ENCODE results near the gene KCTD2.
A peak's percentile ranks its signal among the peaks of the same experiment; 100 is the strongest.
"Not testable (repeated sequence)": the region's sequence is repeated elsewhere in the genome, so short reads cannot be mapped to it uniquely, and the experiment has no call there.

The KCTD2 gene, protein sequence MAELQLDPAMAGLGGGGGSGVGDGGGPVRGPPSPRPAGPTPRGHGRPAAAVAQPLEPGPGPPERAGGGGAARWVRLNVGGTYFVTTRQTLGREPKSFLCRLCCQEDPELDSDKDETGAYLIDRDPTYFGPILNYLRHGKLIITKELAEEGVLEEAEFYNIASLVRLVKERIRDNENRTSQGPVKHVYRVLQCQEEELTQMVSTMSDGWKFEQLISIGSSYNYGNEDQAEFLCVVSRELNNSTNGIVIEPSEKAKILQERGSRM

DNA sequence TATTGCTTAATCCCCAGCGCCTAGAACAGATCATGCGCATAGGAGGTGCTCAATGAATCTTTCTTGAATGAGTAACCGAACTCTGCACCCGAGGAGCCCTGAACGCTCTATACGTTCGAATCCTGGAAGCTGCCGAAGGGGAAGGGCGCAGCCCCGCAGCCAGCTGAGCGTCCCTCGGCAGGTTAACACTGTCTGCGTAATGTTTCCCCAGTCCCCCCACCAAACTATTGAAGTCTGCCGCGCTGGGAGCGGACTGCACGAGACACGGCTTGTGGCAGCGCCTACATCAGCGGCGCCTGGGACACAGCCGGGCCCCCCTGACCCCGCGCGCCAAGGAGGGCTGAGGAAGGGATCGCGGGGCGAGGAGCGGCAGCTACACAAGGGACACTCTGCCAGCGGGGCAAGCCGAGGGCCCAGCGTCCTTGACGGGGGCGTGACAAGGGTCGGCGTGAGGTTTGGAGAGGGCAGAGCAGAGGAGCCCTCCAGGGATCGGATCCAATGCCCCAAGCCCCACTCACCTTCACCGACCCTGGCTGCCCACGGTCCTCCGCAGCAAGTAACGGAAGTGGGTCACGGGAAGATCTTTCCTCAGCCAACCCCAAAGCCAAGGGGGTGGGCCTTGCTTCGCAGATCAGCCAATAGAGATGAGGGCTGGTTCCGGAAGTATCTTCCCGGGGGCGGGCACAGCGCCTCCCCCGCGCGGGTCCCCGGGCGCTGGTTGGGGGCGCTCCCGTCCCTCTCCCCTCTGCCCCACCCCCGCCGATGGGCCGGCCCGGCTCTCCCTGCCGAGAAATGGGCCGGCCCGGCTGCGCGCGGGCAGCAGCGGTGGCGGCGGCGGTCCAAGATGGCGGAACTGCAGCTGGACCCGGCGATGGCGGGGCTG is at the start of gene KCTD2, which contains the start of gene ATP5PD:
TSS of gene KCTD2 (plus strand) at position 819 of the 883 bp plus-strand sequence. CDS start at position 845, 26 bp downstream.
TSS of gene ATP5PD (minus strand) at position 563 of the 883 bp plus-strand sequence. CDS start 4,319 bp downstream, outside the sequence.
- H3K27ac ChIP-seq: peak within 1 kb of the TSS; percentile 81

GRCh38 chr17:74998783-74999182 is 48.2 kb upstream of the KCTD2 start:
- H3K27me3 ChIP-seq: no peaks in the 10 kb centered on the region
- H3K27ac ChIP-seq: peak overlapping the region; percentile 70
- peaks cover 17% of the 10 kb centered on the region for H3K4me1 ChIP-seq
- peak overlapping the region; percentile 39; the same call in 1 of the 2 replicates for H3K9ac ChIP-seq
- no peak overlapping the region for H3K4me3 ChIP-seq
- peaks cover 30% of the 10 kb centered on the region; the same call in 1 of the 2 replicates for H3K36me3 ChIP-seq
- H3K4me2 ChIP-seq: peak overlapping the region; percentile 70
- no peaks in the 10 kb centered on the region for H3K9me3 ChIP-seq
- TF ChIP-seq Cebpa-rat (IDR thresholded peaks at IDR 0.05): no peak
- H4K20me1 ChIP-seq: no peaks in the 10 kb centered on the region

More for the DNA sequence above, at the start of gene KCTD2, which contains the start of gene ATP5PD:
- H4K20me1 ChIP-seq: peaks cover 13% of the 10 kb centered on the region; the same call in 1 of the 2 replicates
- peak within 1 kb of the TSS; percentile 89 for H3K9ac ChIP-seq
- H3K4me1 ChIP-seq: peaks cover 27% of the 10 kb centered on the region
- peak; percentile 21; the same call in 1 of the 2 replicates for TF ChIP-seq Cebpa-rat (IDR thresholded peaks at IDR 0.05)
- peaks cover 28% of the 10 kb centered on the region for H3K36me3 ChIP-seq
- peak within 1 kb of the TSS; percentile 97 for H3K4me3 ChIP-seq
- H3K4me2 ChIP-seq: peak within 1 kb of the TSS; percentile 99
- no peaks in the 10 kb centered on the region for H3K27me3 ChIP-seq
- H3K9me3 ChIP-seq: no peaks in the 10 kb centered on the region

GRCh38 chr17:74999523-74999922 is 47.5 kb upstream of the KCTD2 start:
- H4K20me1 ChIP-seq: no peaks in the 10 kb centered on the region
- H3K9ac ChIP-seq: no peak overlapping the region
- peak overlapping the region; percentile 70; the same call in 1 of the 2 replicates for H3K4me2 ChIP-seq
- TF ChIP-seq Cebpa-rat (IDR thresholded peaks at IDR 0.05): 0 out of 2 replicates have a peak, but pooled peaks have one; percentile 32
- no peaks in the 10 kb centered on the region for H3K9me3 ChIP-seq
- H3K4me1 ChIP-seq: peaks cover 17% of the 10 kb centered on the region
- H3K27me3 ChIP-seq: no peaks in the 10 kb centered on the region
- H3K36me3 ChIP-seq: peaks cover 34% of the 10 kb centered on the region; the same call in 1 of the 2 replicates
- H3K4me3 ChIP-seq: no peak overlapping the region
- peak overlapping the region; percentile 70; the same call in 1 of the 2 replicates for H3K27ac ChIP-seq

DNA sequence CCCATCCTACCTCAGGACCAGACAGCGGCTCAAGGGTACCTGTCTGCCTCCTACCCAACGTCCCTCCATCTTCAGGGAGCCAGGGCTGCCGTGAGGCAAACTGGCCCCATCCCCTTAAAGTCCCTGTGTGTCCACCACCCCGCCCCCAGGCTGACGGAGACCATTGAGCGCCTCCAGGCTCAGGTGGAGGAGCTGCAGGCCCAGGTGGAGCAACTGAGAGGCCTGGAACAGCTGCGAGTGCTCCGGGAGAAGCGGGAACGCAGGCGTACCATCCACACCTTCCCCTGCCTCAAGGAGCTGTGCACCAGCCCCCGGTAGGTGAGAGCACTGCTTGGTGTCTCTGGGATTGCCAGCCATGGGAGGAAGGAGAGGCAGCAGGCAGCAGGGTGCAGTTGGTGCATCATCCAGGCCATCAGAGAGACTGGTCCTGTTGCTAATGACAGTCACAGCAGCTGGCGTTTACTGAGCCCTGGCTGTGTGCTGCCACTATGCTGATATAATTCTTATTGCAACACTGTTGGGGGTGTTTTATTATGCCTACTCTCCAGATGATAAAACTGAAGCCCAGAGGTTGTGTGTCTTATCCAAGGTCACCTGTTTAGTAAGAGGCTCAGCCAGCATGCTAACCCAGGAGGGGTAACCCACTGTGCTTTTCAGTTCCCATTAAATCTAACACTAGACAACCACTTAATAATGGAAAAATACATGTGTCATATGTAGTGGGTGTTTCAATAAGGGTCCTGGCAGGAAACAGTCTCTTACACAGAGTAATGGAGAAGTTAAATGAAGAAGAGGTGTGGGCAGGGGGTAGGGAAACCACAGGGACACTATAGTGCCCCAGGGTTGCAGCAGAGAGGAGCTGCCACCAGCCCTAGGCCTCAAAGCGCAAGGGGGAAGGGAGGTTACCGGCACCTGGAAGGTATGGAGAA is 44.8 kb upstream of the KCTD2 start:
- Histone ChIP-seq H3K9me3 (no peaks in the 10 kb centered on the region), H3K27me3 (no peaks in the 10 kb centered on the region), H4K20me1 (no peaks in the 10 kb centered on the region), H3K36me3 (peaks cover 34% of the 10 kb centered on the region; the same call in 1 of the 2 replicates), H3K4me3 (no peak overlapping the region), H3K4me1 (peaks cover 17% of the 10 kb centered on the region), H3K4me2 (no peak overlapping the region), H3K9ac (no peak overlapping the region), H3K27ac (no peak overlapping the region)
- no peak for TF ChIP-seq Cebpa-rat (IDR thresholded peaks at IDR 0.05)

- no peak overlapping the region for H3K27ac ChIP-seq
- no peaks in the 10 kb centered on the region for H3K9me3 ChIP-seq
- peaks cover 34% of the 10 kb centered on the region; the same call in 1 of the 2 replicates for H3K36me3 ChIP-seq
- no peak overlapping the region for H3K4me2 ChIP-seq
- no peaks in the 10 kb centered on the region for H4K20me1 ChIP-seq
- H3K9ac ChIP-seq: no peak overlapping the region
- no peak overlapping the region for H3K4me3 ChIP-seq
- no peak for TF ChIP-seq Cebpa-rat (IDR thresholded peaks at IDR 0.05)
- peaks cover 13% of the 10 kb centered on the region for H3K4me1 ChIP-seq
- no peaks in the 10 kb centered on the region for H3K27me3 ChIP-seq
Observed at GRCh38 chr17:75003070-75003956, 43.7 kb upstream of the KCTD2 start.

DNA sequence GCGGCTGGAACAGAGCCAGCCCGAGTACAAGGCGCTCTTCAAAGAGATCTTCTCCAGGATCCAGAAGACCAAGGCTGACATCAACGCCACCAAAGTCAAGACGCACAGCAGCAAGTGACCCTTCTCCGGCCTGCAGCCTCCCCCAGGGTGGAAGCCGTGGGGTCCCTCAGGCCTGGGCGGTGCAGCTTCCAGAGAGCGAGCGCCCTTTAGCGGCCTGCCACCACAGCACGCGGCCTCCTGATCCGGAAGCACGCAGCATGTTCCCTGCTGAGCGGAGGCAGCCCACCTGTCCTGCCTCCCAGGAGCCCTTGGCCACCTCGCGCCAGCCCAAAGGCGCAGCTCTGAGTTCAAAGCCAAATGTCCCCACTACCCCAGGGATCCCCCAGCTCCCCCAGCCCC is 43.1 kb upstream of the KCTD2 start:
- no peak overlapping the region for H3K4me2 ChIP-seq
- H3K36me3 ChIP-seq: peaks cover 34% of the 10 kb centered on the region; the same call in 1 of the 2 replicates
- no peaks in the 10 kb centered on the region for H3K27me3 ChIP-seq
- no peak overlapping the region for H3K4me3 ChIP-seq
- no peaks in the 10 kb centered on the region for H4K20me1 ChIP-seq
- no peak overlapping the region for H3K27ac ChIP-seq
- TF ChIP-seq Cebpa-rat (IDR thresholded peaks at IDR 0.05): no peak
- peaks cover 7% of the 10 kb centered on the region for H3K4me1 ChIP-seq
- no peaks in the 10 kb centered on the region for H3K9me3 ChIP-seq
- H3K9ac ChIP-seq: no peak overlapping the region

GRCh38 chr17:75004371-75004770 is 42.7 kb upstream of the KCTD2 start:
- no peaks in the 10 kb centered on the region for H4K20me1 ChIP-seq
- no peak for TF ChIP-seq Cebpa-rat (IDR thresholded peaks at IDR 0.05)
- H3K9ac ChIP-seq: no peak overlapping the region
- no peaks in the 10 kb centered on the region for H3K27me3 ChIP-seq
- H3K4me3 ChIP-seq: no peak overlapping the region
- H3K4me1 ChIP-seq: peaks cover 2% of the 10 kb centered on the region
- H3K36me3 ChIP-seq: peaks cover 34% of the 10 kb centered on the region; the same call in 1 of the 2 replicates
- H3K9me3 ChIP-seq: no peaks in the 10 kb centered on the region
- no peak overlapping the region for H3K4me2 ChIP-seq
- H3K27ac ChIP-seq: no peak overlapping the region

DNA sequence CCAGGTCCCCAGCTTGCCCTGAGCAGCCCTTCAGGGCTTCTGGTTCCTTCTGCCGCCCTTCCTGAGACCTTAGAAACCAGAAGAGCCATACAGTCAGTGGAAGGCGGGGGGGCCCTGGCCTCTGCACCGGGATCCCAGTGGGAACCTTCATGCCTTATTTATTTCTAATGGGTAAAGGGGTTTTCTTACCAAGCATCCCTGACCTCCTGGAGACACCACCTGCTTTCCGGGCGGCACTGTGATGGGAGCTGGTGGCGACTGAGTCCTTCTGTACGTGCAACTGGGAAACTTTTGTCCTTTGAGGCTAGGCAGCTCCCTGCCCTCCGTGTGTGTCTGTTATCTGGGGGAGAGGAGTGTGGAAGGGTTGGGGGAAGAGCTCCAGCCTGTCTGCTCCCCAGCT is 41.7 kb upstream of the KCTD2 start:
- no peak overlapping the region for H3K27ac ChIP-seq
- H4K20me1 ChIP-seq: no peaks in the 10 kb centered on the region
- peaks cover 34% of the 10 kb centered on the region; the same call in 1 of the 2 replicates for H3K36me3 ChIP-seq
- no peak overlapping the region for H3K4me3 ChIP-seq
- H3K9ac ChIP-seq: no peak overlapping the region
- H3K4me1 ChIP-seq: no peaks in the 10 kb centered on the region
- H3K4me2 ChIP-seq: no peak overlapping the region
- no peaks in the 10 kb centered on the region for H3K9me3 ChIP-seq
- no peaks in the 10 kb centered on the region for H3K27me3 ChIP-seq
- no peak for TF ChIP-seq Cebpa-rat (IDR thresholded peaks at IDR 0.05)

DNA sequence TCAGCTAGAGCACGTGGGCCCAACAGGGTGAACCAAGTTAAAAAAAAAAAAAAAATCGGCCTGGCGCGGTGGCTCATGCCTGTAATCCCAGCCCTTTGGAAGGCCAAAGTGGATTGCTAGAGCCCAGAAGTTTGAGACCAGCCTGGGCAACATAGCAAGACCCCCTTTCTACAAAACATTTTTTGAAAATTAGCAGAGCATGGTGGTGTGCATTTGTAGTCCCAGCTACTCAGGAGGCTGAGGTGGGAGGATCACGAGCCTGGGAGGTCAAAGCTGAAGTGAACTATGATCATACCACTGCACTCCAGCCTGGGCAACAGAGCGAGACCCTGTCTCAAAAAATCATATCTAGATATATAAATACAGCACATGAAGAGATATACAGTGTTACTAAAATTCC is 40.9 kb upstream of the KCTD2 start:
- not testable (repeated sequence) for H4K20me1 ChIP-seq, H3K9ac ChIP-seq, H3K4me1 ChIP-seq, H3K4me2 ChIP-seq, H3K4me3 ChIP-seq, H3K27me3 ChIP-seq, H3K9me3 ChIP-seq, H3K27ac ChIP-seq
- peaks cover 30% of the 10 kb centered on the region; the same call in 1 of the 2 replicates for H3K36me3 ChIP-seq
